NB4 (cell line): ENCODE results near the gene TMEM267.

Experiments
- DNase-seq: peaks from one replicate; pipeline ENCODE4 v3.0.0; 2010; ENCODE audit warnings: low read depth
- H3K4me3 ChIP-seq: one replicate; pipeline ENCODE4 v1.5.1; 2011; ENCODE audit warnings: mild to moderate bottlenecking, low read depth, low read length, moderate library complexity
- CTCF ChIP-seq: IDR thresholded peaks from one replicate; pipeline ENCODE4 v1.5.1; 2012; ENCODE audit warnings: low read depth, low read length
- MYC ChIP-seq: IDR thresholded peaks from 2 replicates; pipeline ENCODE4 v1.6.1; 2011; ENCODE audit warnings: low read depth, low read length
- POLR2A ChIP-seq: IDR thresholded peaks from 2 replicates; pipeline ENCODE4 v1.6.1; 2011; ENCODE audit warnings: mild to moderate bottlenecking; ENCODE audit not compliant: insufficient read length; ENCODE audit errors: extremely low read depth
- TF ChIP-seq, protein P1 (sequence below): IDR thresholded peaks from 2 replicates; pipeline ENCODE4 v1.6.1; 2011; ENCODE audit warnings: low read depth, low read length

Gene TMEM267

GRCh38 chr5:43483298-43484105 is at the start of gene TMEM267:
Gene TMEM267 (minus strand): TSS chr5:43483865. CDS start chr5:43453969, 29,896 bp downstream.
- TF ChIP-seq, protein P1, sequence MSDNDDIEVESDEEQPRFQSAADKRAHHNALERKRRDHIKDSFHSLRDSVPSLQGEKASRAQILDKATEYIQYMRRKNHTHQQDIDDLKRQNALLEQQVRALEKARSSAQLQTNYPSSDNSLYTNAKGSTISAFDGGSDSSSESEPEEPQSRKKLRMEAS: no peak; the same call in 1 of the 2 replicates
- peak; percentile 95 for TF ChIP-seq POLR2A
- peak; percentile 56; the same call in 1 of the 2 replicates for TF ChIP-seq MYC
- DNase-seq: peak; percentile 97
- H3K4me3 ChIP-seq: peak within 1 kb of the TSS; percentile 67

- no peak for DNase-seq
- no peak overlapping the region for H3K4me3 ChIP-seq
- TF ChIP-seq, protein P1: no peak
Measured at GRCh38 chr5:43530648-43531047, 47.0 kb upstream of the TMEM267 start.

GRCh38 chr5:43523662-43524072 is 40.0 kb upstream of the TMEM267 start:
- no peak overlapping the region for H3K4me3 ChIP-seq
- no peak for DNase-seq
- TF ChIP-seq POLR2A: no peak
- TF ChIP-seq CTCF: no peak

GRCh38 chr5:43520615-43521014 is 37.0 kb upstream of the TMEM267 start:
- no peak for DNase-seq
- TF ChIP-seq MYC: no peak
- TF ChIP-seq, protein P1: no peak
- TF ChIP-seq POLR2A: no peak
- TF ChIP-seq CTCF: no peak

GRCh38 chr5:43515678-43516048 is 32.0 kb upstream of the TMEM267 start:
- TF ChIP-seq POLR2A: no peak
- no peak for TF ChIP-seq CTCF
- TF ChIP-seq MYC: peak; percentile 48
- peak; percentile 17 for DNase-seq
- H3K4me3 ChIP-seq: peak overlapping the region; percentile 90

More at GRCh38 chr5:43520615-43521014, 37.0 kb upstream of the TMEM267 start:
- no peak overlapping the region for H3K4me3 ChIP-seq

DNA sequence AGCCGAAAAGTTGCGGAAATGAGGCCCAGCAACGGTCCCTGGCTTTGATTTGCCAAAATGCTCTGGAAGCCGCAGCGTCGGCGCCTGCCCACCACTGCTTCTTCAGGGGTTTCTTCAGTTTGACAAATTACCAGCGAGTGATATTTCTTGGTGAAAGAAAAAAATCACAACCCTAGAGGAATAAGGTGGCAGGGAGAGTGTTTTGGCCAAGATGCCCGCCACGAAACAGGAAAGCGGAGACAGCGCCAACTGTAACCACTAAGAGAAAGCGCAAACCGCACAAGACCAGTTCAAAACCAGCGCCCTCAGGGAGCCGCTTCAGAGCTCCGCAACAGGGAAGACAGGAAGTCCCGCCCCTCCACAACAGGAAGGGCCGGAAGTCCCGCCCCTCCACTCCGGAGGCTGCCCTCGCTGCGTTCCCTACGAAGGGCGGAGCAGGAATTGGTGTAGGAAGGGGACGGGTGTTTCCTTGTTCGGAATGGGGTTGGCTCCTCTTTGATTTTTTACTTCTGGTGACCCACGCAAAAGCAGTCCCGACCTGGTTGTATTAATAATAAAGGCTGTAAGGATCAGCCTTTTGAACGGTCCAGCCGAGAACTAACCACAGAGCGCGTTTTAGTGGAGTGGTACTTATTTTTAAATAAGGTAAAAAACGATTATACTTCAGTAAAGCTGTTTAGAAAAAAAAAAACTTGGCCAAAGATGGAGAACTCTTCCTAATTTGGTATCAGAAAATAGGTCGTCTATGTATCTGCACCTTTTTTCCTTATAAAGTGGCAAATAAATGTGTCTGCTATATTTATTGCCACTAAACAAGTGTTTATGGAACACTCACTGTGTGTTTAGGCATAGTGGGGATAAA is 31.4 kb upstream of the TMEM267 start, which contains the start of gene C5orf34:
Gene C5orf34 (minus strand): TSS at position 333 of the 862 bp plus-strand sequence. CDS start 5,809 bp downstream, outside the sequence.
- H3K4me3 ChIP-seq: peak within 1 kb of the TSS; percentile 90
- TF ChIP-seq POLR2A (peak; percentile 93), MYC (peak; percentile 61; the same call in 1 of the 2 replicates), CTCF (no peak)
- TF ChIP-seq, protein P1: 0 out of 2 replicates have a peak, but pooled peaks have one; percentile 18
- peak; percentile 97 for DNase-seq
